Ovary (tissue), 3 donors: Measurements from ENCODE around the gene TMEM88.

ENCODE experiments used
- EP300 ChIP-seq: sonication (generic); formaldehyde crosslinking; IDR thresholded peaks from one replicate; pipeline ENCODE4 v1.6.1; 2017; ENCODE audit warnings: antibody characterized with exemption
- POLR2A ChIP-seq: fragments of 450-650 bp; IDR thresholded peaks from one replicate; pipeline ENCODE4 v1.6.1; 2017; ENCODE audit warnings: antibody characterized with exemption, mild to moderate bottlenecking, moderate library complexity
- TF ChIP-seq, protein P1 (sequence below), 3 donors: fragments of 450-650 bp in 2 of 3; fragments of 200-600 bp in 1 of 3; IDR thresholded peaks; one replicate each; pipeline versions ENCODE4 v1.5.1 to v1.8.0; 2016 to 2022; ENCODE audit warnings: antibody characterized with exemption in 3 of 3, mild to moderate bottlenecking in 1 of 3
- donor health status: DM: no; HTN: no; CAD: no.

- TF ChIP-seq POLR2A (no peak), EP300 (no peak)
- TF ChIP-seq, protein P1, sequence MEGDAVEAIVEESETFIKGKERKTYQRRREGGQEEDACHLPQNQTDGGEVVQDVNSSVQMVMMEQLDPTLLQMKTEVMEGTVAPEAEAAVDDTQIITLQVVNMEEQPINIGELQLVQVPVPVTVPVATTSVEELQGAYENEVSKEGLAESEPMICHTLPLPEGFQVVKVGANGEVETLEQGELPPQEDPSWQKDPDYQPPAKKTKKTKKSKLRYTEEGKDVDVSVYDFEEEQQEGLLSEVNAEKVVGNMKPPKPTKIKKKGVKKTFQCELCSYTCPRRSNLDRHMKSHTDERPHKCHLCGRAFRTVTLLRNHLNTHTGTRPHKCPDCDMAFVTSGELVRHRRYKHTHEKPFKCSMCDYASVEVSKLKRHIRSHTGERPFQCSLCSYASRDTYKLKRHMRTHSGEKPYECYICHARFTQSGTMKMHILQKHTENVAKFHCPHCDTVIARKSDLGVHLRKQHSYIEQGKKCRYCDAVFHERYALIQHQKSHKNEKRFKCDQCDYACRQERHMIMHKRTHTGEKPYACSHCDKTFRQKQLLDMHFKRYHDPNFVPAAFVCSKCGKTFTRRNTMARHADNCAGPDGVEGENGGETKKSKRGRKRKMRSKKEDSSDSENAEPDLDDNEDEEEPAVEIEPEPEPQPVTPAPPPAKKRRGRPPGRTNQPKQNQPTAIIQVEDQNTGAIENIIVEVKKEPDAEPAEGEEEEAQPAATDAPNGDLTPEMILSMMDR (IDR thresholded peaks at IDR 0.05) = no peak
These were observed 11.7 kb upstream of the TMEM88 start for GRCh38 chr17:7843257-7843535.
